GM12878 (cell line): Measurements from ENCODE around the gene NPPB. TPM values are rescaled to one million over a fixed set of nuclear protein-coding genes. Genes with fewer than 3 reads are reported as not detected.

Experiments
- ATAC-seq: fragments of 200-7000 bp; cut with Tn5 transposase; 3 replicates; pipeline ENCODE4 v1.9.1; 2020; ENCODE audit warnings: mild to moderate bottlenecking, moderate library complexity
- BruUV-seq: library from RNA; stranded (reverse); fragments of 400-500 nt; replicated peaks from 2 replicates; lab custom pipeline; 2021; lab: Mats Ljungman, UMichigan
- CTCF ChIA-PET: fragments of 300-600 bp; sonication (Branson Sonifier 250); formaldehyde crosslinking; extraction: SDS; loops from one replicate; lab custom pipeline; 2021; ENCODE audit warnings: inconsistent platforms; lab: Yijun Ruan, JAX
- POLR2A ChIA-PET: fragments of 350-600 bp; formaldehyde crosslinking; extraction: SDS; loops from one replicate; lab custom pipeline; 2021; ENCODE audit warnings: inconsistent platforms; lab: Charles Lee
- RAD21 ChIA-PET: fragments of 300-600 bp; sonication (Branson Sonifier 250); formaldehyde crosslinking; loops from one replicate; lab custom pipeline; 2023; ENCODE audit warnings: antibody characterized with exemption; ENCODE audit not compliant: unreplicated experiment; lab: Charles Lee
- SMC1A ChIA-PET: fragments of 300-600 bp; sonication (Branson Sonifier 250); formaldehyde crosslinking; loops from one replicate; lab custom pipeline; 2023; ENCODE audit not compliant: unreplicated experiment, uncharacterized antibody; lab: Charles Lee
- DNase-seq: peaks from one replicate; pipeline ENCODE4 v3.0.0-alpha.2; 2011; ENCODE audit warnings: low read depth, low spot score
- FAIRE-seq: peaks from 3 replicates; lab custom pipeline; 2011; peaks lifted over from hg19 to GRCh38; lab: Jason Lieb, UNC
- H2AFZ ChIP-seq: 2 replicates; pipeline ENCODE4 v1.6.0; 2011; ENCODE audit warnings: low read depth, low read length, control low read depth; ENCODE audit not compliant: control insufficient read depth
- H3K27ac ChIP-seq: 2 replicates; pipeline ENCODE4 v1.5.1; 2011; ENCODE audit warnings: control low read depth; ENCODE audit not compliant: control insufficient read depth, insufficient read depth
- H3K27me3 ChIP-seq, 2 experiments: replicated peaks in 1 of 2; 2 replicates each; pipeline versions ENCODE4 v1.6.0 to v1.6.1; 2011; ENCODE audit warnings: low read length in 1 of 2; ENCODE audit not compliant: control insufficient read depth in 2 of 2, insufficient read depth in 2 of 2
- H3K36me3 ChIP-seq, 2 experiments: 2 replicates each; pipeline ENCODE4 v1.5.1; 2011; ENCODE audit warnings: low read length in 1 of 2; ENCODE audit not compliant: control insufficient read depth in 2 of 2, insufficient read depth in 2 of 2
- H3K4me1 ChIP-seq: 2 replicates; pipeline ENCODE4 v1.6.1; 2011; ENCODE audit warnings: mild to moderate bottlenecking, low read length, moderate library complexity, mixed read lengths; ENCODE audit not compliant: control insufficient read depth, insufficient read depth
- H3K4me2 ChIP-seq: 2 replicates; pipeline ENCODE4 v1.6.0; 2011; ENCODE audit warnings: control low read depth; ENCODE audit not compliant: control insufficient read depth, insufficient read depth
- H3K4me3 ChIP-seq: fragments of 200-600 bp; sonication (generic); 2 replicates; pipeline ENCODE4 v1.5.1; 2016
- H3K79me2 ChIP-seq: 2 replicates; pipeline ENCODE4 v1.6.0; 2011; ENCODE audit warnings: low read length; ENCODE audit not compliant: control insufficient read depth, insufficient read depth
- H3K9ac ChIP-seq: 2 replicates; pipeline ENCODE4 v1.8.0; 2011; ENCODE audit warnings: low read length, control low read depth, mixed read lengths; ENCODE audit not compliant: control insufficient read depth, insufficient read depth
- H3K9me3 ChIP-seq: replicated peaks from 3 replicates; pipeline ENCODE4 v1.5.1; 2011; ENCODE audit warnings: mild to moderate bottlenecking, low read length; ENCODE audit not compliant: control insufficient read depth, insufficient read depth
- H4K20me1 ChIP-seq: 2 replicates; pipeline ENCODE4 v1.6.0; 2011; ENCODE audit not compliant: control insufficient read depth, insufficient read depth
- NFYA ChIP-seq: IDR thresholded peaks from 2 replicates; pipeline ENCODE4 v1.6.1; 2011; ENCODE audit warnings: low read depth, mild to moderate bottlenecking, low read length, improper control_type of control experiment, borderline replicate concordance
- REST ChIP-seq: IDR thresholded peaks from 2 replicates; pipeline ENCODE4 v1.6.1; 2012; ENCODE audit warnings: mild to moderate bottlenecking, low read depth, low read length
- SIX5 ChIP-seq: IDR thresholded peaks from 2 replicates; pipeline ENCODE4 v1.6.1; 2011; ENCODE audit warnings: mild to moderate bottlenecking, low read depth, low read length, moderate library complexity; ENCODE audit not compliant: severe bottlenecking
- TCF7 ChIP-seq: IDR thresholded peaks from 2 replicates; pipeline ENCODE4 v1.6.1; 2014; ENCODE audit warnings: antibody characterized with exemption, borderline replicate concordance
- USF1 ChIP-seq: IDR thresholded peaks from 2 replicates; pipeline ENCODE4 v1.6.1; 2011; ENCODE audit warnings: borderline replicate concordance, low read depth, mild to moderate bottlenecking, moderate library complexity, mixed read lengths, low read length; ENCODE audit not compliant: insufficient read depth; ENCODE audit errors: extremely low read length
- YY1 ChIP-seq: IDR thresholded peaks from 2 replicates; pipeline ENCODE4 v1.6.1; 2011; ENCODE audit warnings: low read depth, mild to moderate bottlenecking, low read length
- WGBS: methylation state at CpG from one replicate; pipeline ENCODE4 v1.1.6; 2016; ENCODE audit warnings: low lambda C conversion rate; ENCODE audit not compliant: insufficient replicate concordance, insufficient coverage; ENCODE audit errors: missing lambda C conversion rate; 5-methylcytosine and 5-hydroxymethylcytosine counted together
- in situ Hi-C: fragments of 300-500 bp; cut with MboI; formaldehyde crosslinking; loops from 9 replicates; pipeline ENCODE4 v1.14.3; 2018; ENCODE audit warnings: mixed read lengths
- intact Hi-C: fragments of 100-400 bp; cut with micrococcal nuclease; formaldehyde crosslinking; loops from one replicate; pipeline ENCODE4 v1.14.2; 2022; ENCODE audit not compliant: unreplicated experiment
- polyA plus RNA-seq, 11 experiments: library from polyadenylated mRNA; depleted of rRNA in 4 of 11; unstranded in 6 of 11; stranded (reverse) in 5 of 11; fragments of >200 nt; fragmentation: Nextera tagmentation in 4 of 11; fragmentation: Illumina TruSeq in 1 of 11; extraction: Ambion mirVana in 4 of 11; extraction: Trizol in 1 of 11; gene quantifications; 1 replicate in 1 of 11; 2 replicates in 10 of 11; pipeline versions ENCODE4 v1.2.1 to v1.2.3, GENCODE V29; 2011 to 2016; ENCODE audit warnings: inconsistent platforms in 2 of 11, missing spikeins in 2 of 11, low read depth in 1 of 11
- total RNA-seq, 4 experiments: library from RNA; depleted of rRNA in 3 of 4; stranded (reverse); fragments of >200 nt in 3 of 4; fragmentation: Illumina TruSeq in 1 of 4; extraction: Trizol in 1 of 4; gene quantifications; 2 replicates each; pipeline versions ENCODE4 v1.2.1 to v1.2.3, GENCODE V29; 2013 to 2021

NPPB gene
- total and polyA plus RNA-seq, 10 of the 15 experiments (the other 5 are each of a cell fraction or from before 2014, with no cell fraction given), result not detected

- Histone ChIP-seq H3K27ac (no peak overlapping the region), H3K27me3 (no peaks in the 10 kb centered on the region), H3K4me3 (no peak overlapping the region), H3K79me2 (no peaks in the 10 kb centered on the region), H3K9me3 (no peaks in the 10 kb centered on the region), H3K9ac (no peak overlapping the region), H2AFZ (no peak overlapping the region), H3K36me3 (peaks cover 38 to 43% of the 10 kb centered on the region in 2 experiments), H4K20me1 (peaks cover 3% of the 10 kb centered on the region; the same call in 1 of the 2 replicates), H3K4me2 (no peak overlapping the region), H3K4me1 (peaks cover 17% of the 10 kb centered on the region)
- intact Hi-C loops (loop anchor here (1.0 to 2.0 kb wide), 3 partner anchors 56 to 129 kb away; no protein-coding TSS in a partner anchor), in situ Hi-C loops (no loop called here)
- DNase-seq (no peak), ATAC-seq (no peak; the same call in 2 of the 3 replicates), FAIRE-seq (no peak)
- TF ChIP-seq REST, result no peak
- TF ChIP-seq YY1, result no peak
- TF ChIP-seq TCF7, result no peak
- TF ChIP-seq USF1, result no peak
- TF ChIP-seq SIX5, result no peak
- TF ChIP-seq NFYA, result no peak
- WGBS, result 82% methylated on average over 11 of the region's 11 CpGs
- POLR2A ChIA-PET, result no interaction called here
- SMC1A ChIA-PET, result interaction anchor here (0.7 to 1.6 kb wide), 9 partner anchors 9 to 241 kb away, joined by 3 to 4 read pairs (median 3); no protein-coding TSS in a partner anchor
- RAD21 ChIA-PET, result interaction anchor here (0.6 to 2.2 kb wide), 11 partner anchors 9 to 193 kb away, joined by 3 to 10 read pairs (median 3); partner anchors contain the start of genes MFN2 and MIIP
- no TSS peak for BruUV-seq
- CTCF ChIA-PET, result interaction anchor here (0.6 to 4.5 kb wide), 21 partner anchors 9 to 277 kb away, joined by 3 to 24 read pairs (median 4); partner anchors contain the start of genes CLCN6, MIIP and NPPA
Observed at GRCh38 chr1:11837767-11838348, 20.9 kb downstream of the NPPB start.
